ENCODE results near the gene ACKR3.

DNA sequence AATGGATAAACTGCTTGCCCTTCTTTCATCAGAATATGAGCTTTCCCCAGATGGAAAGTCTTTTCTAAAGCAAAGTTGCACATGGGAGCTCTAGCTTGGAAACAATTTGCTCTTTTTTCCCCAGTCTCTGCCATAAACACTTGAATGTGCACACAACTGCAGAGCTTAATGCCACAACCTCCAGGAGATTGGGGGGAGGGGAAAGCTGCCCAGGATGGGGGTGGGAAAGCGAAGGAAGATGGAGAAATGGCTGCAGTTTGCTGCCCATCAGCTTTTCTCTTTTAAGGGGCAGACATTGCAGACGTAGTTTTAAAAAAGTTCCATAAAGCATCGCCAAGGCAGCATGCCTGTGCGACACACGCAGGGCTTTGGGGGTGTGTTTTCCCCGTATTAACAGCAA lies 1.5 kb downstream of the ACKR3 start:
- TF ChIP-seq, protein P1, sequence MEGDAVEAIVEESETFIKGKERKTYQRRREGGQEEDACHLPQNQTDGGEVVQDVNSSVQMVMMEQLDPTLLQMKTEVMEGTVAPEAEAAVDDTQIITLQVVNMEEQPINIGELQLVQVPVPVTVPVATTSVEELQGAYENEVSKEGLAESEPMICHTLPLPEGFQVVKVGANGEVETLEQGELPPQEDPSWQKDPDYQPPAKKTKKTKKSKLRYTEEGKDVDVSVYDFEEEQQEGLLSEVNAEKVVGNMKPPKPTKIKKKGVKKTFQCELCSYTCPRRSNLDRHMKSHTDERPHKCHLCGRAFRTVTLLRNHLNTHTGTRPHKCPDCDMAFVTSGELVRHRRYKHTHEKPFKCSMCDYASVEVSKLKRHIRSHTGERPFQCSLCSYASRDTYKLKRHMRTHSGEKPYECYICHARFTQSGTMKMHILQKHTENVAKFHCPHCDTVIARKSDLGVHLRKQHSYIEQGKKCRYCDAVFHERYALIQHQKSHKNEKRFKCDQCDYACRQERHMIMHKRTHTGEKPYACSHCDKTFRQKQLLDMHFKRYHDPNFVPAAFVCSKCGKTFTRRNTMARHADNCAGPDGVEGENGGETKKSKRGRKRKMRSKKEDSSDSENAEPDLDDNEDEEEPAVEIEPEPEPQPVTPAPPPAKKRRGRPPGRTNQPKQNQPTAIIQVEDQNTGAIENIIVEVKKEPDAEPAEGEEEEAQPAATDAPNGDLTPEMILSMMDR (IDR thresholded peaks at IDR 0.05), result no peak
- TF ChIP-seq POLR2AphosphoS5 (IDR thresholded peaks at IDR 0.05; ENCODE audit: low read depth, low read length) (no peak), SIN3A (IDR thresholded peaks at IDR 0.05; ENCODE audit: borderline replicate concordance, insufficient read depth, low read depth, low read length) (no peak)
